ENCODE measurements around the gene PHACTR1.
"Not testable (repeated sequence)": the region's sequence is repeated elsewhere in the genome, so short reads cannot be mapped to it uniquely, and the experiment has no call there.

PHACTR1 gene

GRCh38 chr6:13120483-13121482 is 404.2 kb downstream of the PHACTR1 start:
- Histone ChIP-seq H3K4me2 (ENCODE audit: low read length) (no peak overlapping the region), H3K9ac (ENCODE audit: low read length) (no peak overlapping the region), H3K79me2 (ENCODE audit: low read length) (no peaks in the 10 kb centered on the region), H3K36me3 (replicated peaks; ENCODE audit: low read depth, low read length) (no peaks in the 10 kb centered on the region), H3K27me3 (ENCODE audit: low read depth, low read length) (peaks cover 13% of the 10 kb centered on the region; the same call in 1 of the 2 replicates), H3K4me3 (ENCODE audit: low read length) (no peak overlapping the region), H3K9me3 (ENCODE audit: insufficient read depth, low read length) (no peaks in the 10 kb centered on the region), H4K20me1 (ENCODE audit: insufficient read depth, low read length) (no peaks in the 10 kb centered on the region), H3K27ac (ENCODE audit: low read length) (no peak overlapping the region), H3K4me1 (ENCODE audit: low read length) (no peaks in the 10 kb centered on the region), H2AFZ (ENCODE audit: low read depth, low read length) (no peak overlapping the region)
- TF ChIP-seq CTCF (IDR thresholded peaks at IDR 0.05; ENCODE audit: low read depth, low read length) (no peak), EZH2phosphoT487 (IDR thresholded peaks at IDR 0.05; ENCODE audit: low read depth) (no peak)

GRCh38 chr6:13124131-13124530 is 407.6 kb downstream of the PHACTR1 start:
- Histone ChIP-seq H3K4me3 (ENCODE audit: low read length) (no peak overlapping the region), H3K4me2 (ENCODE audit: low read length) (no peak overlapping the region)
- no peak for TF ChIP-seq CTCF (IDR thresholded peaks at IDR 0.05; ENCODE audit: low read depth, low read length)
- no peak for TF ChIP-seq EZH2phosphoT487 (IDR thresholded peaks at IDR 0.05; ENCODE audit: low read depth)

GRCh38 chr6:13125841-13126240 is 409.3 kb downstream of the PHACTR1 start:
- Histone ChIP-seq H3K27me3 (ENCODE audit: low read depth, low read length) (peaks cover 10% of the 10 kb centered on the region; the same call in 1 of the 2 replicates), H4K20me1 (ENCODE audit: insufficient read depth, low read length) (no peaks in the 10 kb centered on the region), H3K9ac (ENCODE audit: low read length) (no peak overlapping the region), H3K4me3 (ENCODE audit: low read length) (no peak overlapping the region), H3K4me2 (ENCODE audit: low read length) (no peak overlapping the region), H3K4me1 (ENCODE audit: low read length) (no peaks in the 10 kb centered on the region), H3K36me3 (replicated peaks; ENCODE audit: low read depth, low read length) (no peaks in the 10 kb centered on the region), H2AFZ (ENCODE audit: low read depth, low read length) (no peak overlapping the region), H3K9me3 (ENCODE audit: insufficient read depth, low read length) (no peaks in the 10 kb centered on the region), H3K27ac (ENCODE audit: low read length) (no peak overlapping the region), H3K79me2 (ENCODE audit: low read length) (no peaks in the 10 kb centered on the region)
- TF ChIP-seq EZH2phosphoT487 (IDR thresholded peaks at IDR 0.05; ENCODE audit: low read depth), result no peak
- no peak for TF ChIP-seq CTCF (IDR thresholded peaks at IDR 0.05; ENCODE audit: low read depth, low read length)

More at GRCh38 chr6:13124131-13124530, 407.6 kb downstream of the PHACTR1 start:
- Histone ChIP-seq H4K20me1 (ENCODE audit: insufficient read depth, low read length) (no peaks in the 10 kb centered on the region), H3K9ac (ENCODE audit: low read length) (no peak overlapping the region), H3K27me3 (ENCODE audit: low read depth, low read length) (peaks cover 13% of the 10 kb centered on the region; the same call in 1 of the 2 replicates), H3K4me1 (ENCODE audit: low read length) (no peaks in the 10 kb centered on the region), H3K27ac (ENCODE audit: low read length) (no peak overlapping the region), H3K9me3 (ENCODE audit: insufficient read depth, low read length) (no peaks in the 10 kb centered on the region), H3K36me3 (replicated peaks; ENCODE audit: low read depth, low read length) (no peaks in the 10 kb centered on the region), H3K79me2 (ENCODE audit: low read length) (no peaks in the 10 kb centered on the region), H2AFZ (ENCODE audit: low read depth, low read length) (no peak overlapping the region)

- TF ChIP-seq EZH2phosphoT487 (IDR thresholded peaks at IDR 0.05; ENCODE audit: low read depth) (no peak), CTCF (IDR thresholded peaks at IDR 0.05; ENCODE audit: low read depth, low read length) (no peak)
- no peak overlapping the region for H2AFZ ChIP-seq (ENCODE audit: low read depth, low read length)
- no peak overlapping the region for H3K4me2 ChIP-seq (ENCODE audit: low read length)
- no peaks in the 10 kb centered on the region for H3K4me1 ChIP-seq (ENCODE audit: low read length)
- no peak overlapping the region for H3K4me3 ChIP-seq (ENCODE audit: low read length)
- peaks cover 3% of the 10 kb centered on the region; the same call in 1 of the 2 replicates for H3K27me3 ChIP-seq (ENCODE audit: low read depth, low read length)
- H3K27ac ChIP-seq (ENCODE audit: low read length), result no peak overlapping the region
- no peaks in the 10 kb centered on the region for H3K79me2 ChIP-seq (ENCODE audit: low read length)
- H3K36me3 ChIP-seq (replicated peaks; ENCODE audit: low read depth, low read length), result no peaks in the 10 kb centered on the region
- H3K9ac ChIP-seq (ENCODE audit: low read length), result no peak overlapping the region
- no peaks in the 10 kb centered on the region for H3K9me3 ChIP-seq (ENCODE audit: insufficient read depth, low read length)
- no peaks in the 10 kb centered on the region for H4K20me1 ChIP-seq (ENCODE audit: insufficient read depth, low read length)
Observed at GRCh38 chr6:13131935-13132661, 415.5 kb downstream of the PHACTR1 start.

- H3K27me3 ChIP-seq (ENCODE audit: low read depth, low read length); H3K9ac ChIP-seq (ENCODE audit: low read length); H3K79me2 ChIP-seq (ENCODE audit: low read length); H3K4me1 ChIP-seq (ENCODE audit: low read length); H3K36me3 ChIP-seq (replicated peaks; ENCODE audit: low read depth, low read length); H3K4me3 ChIP-seq (ENCODE audit: low read length); H4K20me1 ChIP-seq (ENCODE audit: insufficient read depth, low read length); H3K4me2 ChIP-seq (ENCODE audit: low read length); H2AFZ ChIP-seq (ENCODE audit: low read depth, low read length); H3K9me3 ChIP-seq (ENCODE audit: insufficient read depth, low read length); H3K27ac ChIP-seq (ENCODE audit: low read length): not testable (repeated sequence)
Observed at GRCh38 chr6:13133894-13134293, 417.3 kb downstream of the PHACTR1 start.

Measured in OCI-LY3 (cell line).